Neural crest cell (in vitro differentiated cells): ENCODE measurements around the gene FNDC10. TPM values are rescaled to one million over a fixed set of nuclear protein-coding genes. Genes with fewer than 3 reads are reported as not detected.

ENCODE experiments used
- DNase-seq: peaks from one replicate; pipeline ENCODE4 v3.0.0; 2021; ENCODE audit warnings: low read depth, mixed read lengths, low spot score
- H3K27ac Mint-ChIP-seq: one replicate; pipeline ENCODE4 v1.8.0; 2021; ENCODE audit warnings: mild to moderate bottlenecking, mixed read lengths; ENCODE audit not compliant: unreplicated experiment
- H3K27me3 Mint-ChIP-seq: 2 replicates; pipeline ENCODE4 v1.8.0; 2021; ENCODE audit warnings: low read depth, mild to moderate bottlenecking, mixed read lengths
- H3K36me3 Mint-ChIP-seq: 2 replicates; pipeline ENCODE4 v1.8.0; 2021; ENCODE audit warnings: low read depth, mild to moderate bottlenecking, mixed read lengths
- H3K4me1 Mint-ChIP-seq: 2 replicates; pipeline ENCODE4 v1.8.0; 2021; ENCODE audit warnings: mixed read lengths
- H3K4me3 Mint-ChIP-seq: one replicate; pipeline ENCODE4 v1.8.0; 2021; ENCODE audit warnings: mild to moderate bottlenecking, mixed read lengths
- H3K9me3 Mint-ChIP-seq: 2 replicates; pipeline ENCODE4 v1.8.0; 2021; ENCODE audit warnings: mixed read lengths
- total RNA-seq: library from RNA; stranded (reverse); gene quantifications from 2 replicates; pipeline ENCODE4 v1.2.1, GENCODE V29; 2021
- TF ChIP-seq, protein P1 (sequence below): fragments of 200-600 bp; sonication (generic); conservative IDR thresholded peaks from 2 replicates; pipeline ENCODE4 v1.5.0; 2021; ENCODE audit warnings: antibody characterized with exemption, mild to moderate bottlenecking

FNDC10 gene
- total RNA-seq, 1 donor from 2014 or later = 14.3 TPM

DNA sequence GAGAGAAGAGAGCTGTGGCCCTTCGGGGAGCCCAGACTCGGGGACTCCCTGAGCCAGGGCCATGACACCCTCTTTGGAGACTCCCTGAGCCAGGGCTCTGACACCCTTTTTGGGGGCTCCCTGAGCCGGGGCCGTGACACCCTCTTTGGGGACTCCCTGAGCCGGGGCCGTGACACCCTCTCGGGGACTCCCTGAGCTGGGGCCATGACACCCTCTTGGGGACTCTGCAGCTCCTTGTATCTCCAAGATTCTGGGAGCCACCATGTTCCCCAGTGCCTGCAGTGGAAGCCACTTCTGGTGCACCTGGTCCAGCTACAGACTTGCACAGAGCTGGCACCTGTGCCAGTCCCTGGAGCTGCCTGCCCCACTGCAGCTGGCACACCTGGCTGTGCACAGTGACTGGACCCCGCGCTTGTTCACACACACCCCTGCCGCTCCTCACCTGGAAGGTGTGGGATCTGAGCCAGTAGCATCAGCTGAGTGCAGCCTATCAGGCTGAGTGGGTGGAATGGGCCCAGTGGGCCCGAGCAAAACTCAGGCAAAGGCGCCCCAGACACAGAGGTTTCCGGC, 21.5 kb downstream of the FNDC10 start:
- DNase-seq = no peak
- Mint-ChIP-seq H3K9me3 (no peaks in the 10 kb centered on the region), H3K36me3 (no peaks in the 10 kb centered on the region), H3K4me1 (peaks cover 9% of the 10 kb centered on the region), H3K4me3 (peak overlapping the region; percentile 27), H3K27ac (no peak overlapping the region), H3K27me3 (peaks cover 50% of the 10 kb centered on the region)
- TF ChIP-seq, protein P1, sequence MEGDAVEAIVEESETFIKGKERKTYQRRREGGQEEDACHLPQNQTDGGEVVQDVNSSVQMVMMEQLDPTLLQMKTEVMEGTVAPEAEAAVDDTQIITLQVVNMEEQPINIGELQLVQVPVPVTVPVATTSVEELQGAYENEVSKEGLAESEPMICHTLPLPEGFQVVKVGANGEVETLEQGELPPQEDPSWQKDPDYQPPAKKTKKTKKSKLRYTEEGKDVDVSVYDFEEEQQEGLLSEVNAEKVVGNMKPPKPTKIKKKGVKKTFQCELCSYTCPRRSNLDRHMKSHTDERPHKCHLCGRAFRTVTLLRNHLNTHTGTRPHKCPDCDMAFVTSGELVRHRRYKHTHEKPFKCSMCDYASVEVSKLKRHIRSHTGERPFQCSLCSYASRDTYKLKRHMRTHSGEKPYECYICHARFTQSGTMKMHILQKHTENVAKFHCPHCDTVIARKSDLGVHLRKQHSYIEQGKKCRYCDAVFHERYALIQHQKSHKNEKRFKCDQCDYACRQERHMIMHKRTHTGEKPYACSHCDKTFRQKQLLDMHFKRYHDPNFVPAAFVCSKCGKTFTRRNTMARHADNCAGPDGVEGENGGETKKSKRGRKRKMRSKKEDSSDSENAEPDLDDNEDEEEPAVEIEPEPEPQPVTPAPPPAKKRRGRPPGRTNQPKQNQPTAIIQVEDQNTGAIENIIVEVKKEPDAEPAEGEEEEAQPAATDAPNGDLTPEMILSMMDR = no peak

DNA sequence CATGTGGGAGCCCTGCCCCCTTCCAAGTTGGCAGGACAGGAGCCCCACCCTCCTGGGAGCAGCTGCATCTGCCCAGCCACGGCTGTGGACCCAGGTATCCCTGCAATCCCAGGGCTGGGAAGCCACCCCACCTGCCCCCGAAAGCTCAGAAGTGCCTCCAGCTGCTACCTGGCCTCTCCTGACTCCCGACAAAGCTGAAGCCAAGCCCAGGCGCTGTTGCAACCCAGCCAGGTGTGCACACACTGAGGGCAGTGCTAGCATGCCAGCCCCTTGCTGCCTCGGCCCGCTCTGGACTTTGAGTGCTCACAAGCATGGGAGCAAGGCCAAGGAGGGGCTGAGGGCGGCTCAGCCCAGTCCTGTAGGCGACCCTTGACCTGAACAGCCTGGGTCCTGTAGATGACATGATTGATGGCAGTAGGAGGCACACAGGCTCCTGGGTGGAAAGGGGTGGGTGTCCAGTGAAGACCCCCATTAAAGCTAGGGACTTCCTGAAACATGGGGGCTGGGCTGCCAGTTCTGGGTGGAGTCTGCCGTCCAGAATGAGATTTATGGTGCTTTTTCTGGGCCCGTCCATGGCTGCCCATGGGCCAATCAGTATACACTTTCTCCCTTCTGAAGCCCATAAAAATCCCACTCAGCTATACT, 22.4 kb downstream of the FNDC10 start:
- Mint-ChIP-seq H3K4me3 (no peak overlapping the region), H3K36me3 (no peaks in the 10 kb centered on the region), H3K27ac (no peak overlapping the region), H3K27me3 (peaks cover 40% of the 10 kb centered on the region), H3K4me1 (peaks cover 13% of the 10 kb centered on the region), H3K9me3 (no peaks in the 10 kb centered on the region)
- DNase-seq = no peak
- TF ChIP-seq, protein P1 = no peak

DNA sequence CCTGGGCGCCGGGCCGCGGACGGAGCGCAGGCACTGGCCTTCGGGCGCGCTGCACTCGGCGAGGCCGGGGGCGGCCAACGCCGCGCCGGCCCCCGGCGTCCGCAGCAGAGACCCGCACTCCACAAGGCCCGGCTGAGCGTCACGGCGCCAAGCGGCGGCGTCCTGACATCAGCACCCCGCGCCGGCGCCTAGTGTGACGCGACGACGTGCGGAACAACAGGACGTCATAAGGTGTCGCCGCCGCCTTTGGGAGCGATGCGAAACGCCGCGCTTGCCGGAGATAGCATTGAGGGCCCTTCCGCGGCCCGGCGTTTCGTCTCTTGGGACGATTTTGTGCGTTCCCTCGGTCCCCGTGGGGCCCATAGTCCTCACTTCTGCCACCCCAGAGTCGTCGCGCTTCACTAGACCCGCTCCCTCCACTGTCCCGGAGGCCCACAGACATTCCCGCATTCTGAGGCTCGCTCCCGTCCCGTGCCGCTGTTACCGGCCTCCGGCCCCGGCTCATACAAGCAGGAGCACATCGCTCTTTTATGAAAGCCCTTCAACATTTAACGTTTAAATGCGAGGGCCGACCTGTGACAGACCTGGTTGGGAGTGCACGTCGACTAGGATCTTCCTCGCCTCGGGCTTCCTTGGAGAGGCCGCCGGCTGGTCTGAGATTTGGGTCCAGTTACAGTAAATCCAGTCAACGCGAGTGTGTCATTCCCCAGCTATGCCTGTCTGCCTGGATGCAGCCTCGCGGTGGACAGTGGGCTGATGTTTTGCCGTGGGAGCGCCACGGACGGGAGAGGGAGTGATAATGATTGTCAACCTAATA, 25.0 kb downstream of the FNDC10 start, which contains the start of gene SSU72:
SSU72 (minus strand) TSS at position 143 of the 817 bp plus-strand sequence. CDS start 306 bp downstream, outside the sequence.
- Mint-ChIP-seq H3K4me3 (peak within 1 kb of the TSS; percentile 96), H3K9me3 (no peaks in the 10 kb centered on the region), H3K4me1 (peaks cover 20% of the 10 kb centered on the region), H3K27ac (peak within 1 kb of the TSS; percentile 98), H3K27me3 (peaks cover 18% of the 10 kb centered on the region), H3K36me3 (no peaks in the 10 kb centered on the region)
- peak; percentile 85 for DNase-seq
- TF ChIP-seq, protein P1 = no peak

DNA sequence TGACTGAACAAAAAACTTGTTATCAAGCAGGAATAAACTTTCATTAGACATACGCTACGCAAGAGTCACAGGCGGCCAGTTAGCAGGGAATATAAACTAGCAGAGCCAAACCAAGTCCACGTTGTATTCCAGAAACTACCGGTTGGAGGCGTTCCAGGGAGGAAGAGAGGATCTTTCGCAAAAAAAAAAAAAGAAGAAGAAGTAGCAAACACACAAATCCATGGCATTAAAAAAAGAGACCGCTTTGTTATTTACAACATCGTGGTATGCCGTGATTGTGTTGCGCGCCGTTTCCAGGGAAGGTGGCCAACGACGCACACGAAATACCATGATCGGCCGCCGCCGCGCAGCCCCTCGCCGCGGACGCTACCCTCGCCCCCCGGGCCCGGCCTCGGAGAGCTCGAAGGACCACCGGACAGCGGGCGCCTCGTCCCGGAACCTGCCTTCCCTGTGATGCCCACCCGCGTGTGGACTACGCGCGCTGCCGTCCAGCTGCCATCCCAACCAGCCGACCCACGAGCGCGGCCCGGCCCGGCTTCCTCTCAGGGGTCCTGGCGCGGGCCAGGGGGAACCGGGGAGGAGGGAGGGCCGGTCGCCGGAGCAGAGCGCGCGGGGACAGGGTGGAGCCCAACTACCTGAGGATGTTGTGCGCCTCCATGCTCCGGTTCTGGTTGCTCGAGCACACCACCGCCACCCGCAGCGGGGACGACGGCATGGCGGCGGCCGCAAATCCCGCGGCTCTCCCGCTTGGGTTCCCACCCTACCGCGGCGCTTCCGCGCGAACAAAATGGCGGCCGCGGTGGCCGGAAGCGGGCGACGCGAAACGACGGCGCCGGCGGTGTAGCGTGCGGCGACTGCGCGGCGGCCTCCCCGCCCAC, 25.9 kb downstream of the FNDC10 start:
- TF ChIP-seq, protein P1 = peak; percentile 60
- Mint-ChIP-seq H3K27me3 (peaks cover 10% of the 10 kb centered on the region), H3K9me3 (no peaks in the 10 kb centered on the region), H3K4me3 (peak overlapping the region; percentile 93), H3K4me1 (peaks cover 23% of the 10 kb centered on the region), H3K36me3 (no peaks in the 10 kb centered on the region), H3K27ac (peak overlapping the region; percentile 92)
- peak; percentile 56 for DNase-seq

DNA sequence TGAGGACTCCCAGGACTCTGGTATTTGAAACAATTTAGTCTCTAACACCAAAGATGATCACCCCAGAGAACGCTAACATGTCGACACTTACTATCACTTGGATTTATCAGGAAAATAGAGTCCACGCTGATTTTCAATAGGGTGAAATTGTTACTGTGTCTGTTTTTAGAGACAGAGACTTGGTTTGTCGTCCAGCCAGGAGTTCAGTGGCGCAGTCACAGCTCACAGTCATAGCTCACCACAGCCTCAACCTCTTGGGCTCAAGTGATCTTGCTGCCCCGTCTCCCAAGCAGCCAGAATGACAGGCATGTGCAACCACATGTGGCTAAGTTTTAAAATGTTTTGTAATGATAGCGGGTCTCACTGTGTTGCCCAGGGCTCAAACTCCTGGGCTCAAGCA, 30.6 kb downstream of the FNDC10 start:
- H3K27me3 Mint-ChIP-seq = no peaks in the 10 kb centered on the region
- TF ChIP-seq, protein P1 = no peak
- H3K9me3 Mint-ChIP-seq = no peaks in the 10 kb centered on the region
- H3K36me3 Mint-ChIP-seq = peaks cover 9% of the 10 kb centered on the region
- H3K4me1 Mint-ChIP-seq = peaks cover 28% of the 10 kb centered on the region
- peak overlapping the region; percentile 43 for H3K27ac Mint-ChIP-seq
- no peak for DNase-seq
- peak overlapping the region; percentile 57 for H3K4me3 Mint-ChIP-seq
